HEK293 (cell line): ENCODE data around the gene CCR3.

Source experiments
- CTCF ChIA-PET: fragments of 350-600 bp; formaldehyde crosslinking; extraction: SDS; loops from one replicate; lab custom pipeline; 2021; ENCODE audit warnings: antibody characterized with exemption; lab: Yijun Ruan, JAX
- POLR2A ChIA-PET: fragments of 300-600 bp; formaldehyde crosslinking; extraction: SDS; loops from one replicate; lab custom pipeline; 2020; ENCODE audit warnings: antibody characterized with exemption, inconsistent platforms; lab: Yijun Ruan, JAX
- H3K27ac ChIP-seq: fragments of 200-500 bp; sonication (Bioruptor generic); 2 replicates; pipeline ENCODE4 v1.5.1; 2014; ENCODE audit warnings: low read depth, low read length, control low read depth, inconsistent platforms; ENCODE audit errors: extremely low read depth
- H3K36me3 ChIP-seq, 2 experiments: fragments of 200-500 bp in 1 of 2; sonication (Bioruptor generic) in 1 of 2; 1 replicate in 1 of 2; 2 replicates in 1 of 2; pipeline ENCODE4 v1.5.1; 2014 to 2017; ENCODE audit warnings: inconsistent platforms in 2 of 2, low read length in 2 of 2; ENCODE audit not compliant: control insufficient read depth in 2 of 2, insufficient read depth in 1 of 2
- H3K4me1 ChIP-seq: fragments of 200-500 bp; sonication (Bioruptor generic); 2 replicates; pipeline ENCODE4 v1.5.1; 2014; ENCODE audit warnings: mild to moderate bottlenecking, low read length, inconsistent platforms; ENCODE audit not compliant: control insufficient read depth, insufficient read depth
- H3K4me3 ChIP-seq: 2 replicates; pipeline ENCODE4 v1.5.1; 2011; ENCODE audit warnings: low read depth, mild to moderate bottlenecking, control low read depth, low read length, moderate library complexity
- H3K9me3 ChIP-seq: fragments of 200-500 bp; sonication (Bioruptor generic); 2 replicates; pipeline ENCODE4 v1.5.1; 2014; ENCODE audit warnings: low read depth, low read length, inconsistent platforms; ENCODE audit not compliant: control insufficient read depth, insufficient read depth
- BCL6B ChIP-seq: fragments of 450-650 bp; formaldehyde crosslinking; IDR thresholded peaks from 2 replicates; pipeline ENCODE4 v1.5.1; 2017; ENCODE audit warnings: missing biosample characterization, missing genetic modification characterization
- HOXD13 ChIP-seq: sonication (generic); formaldehyde crosslinking; IDR thresholded peaks from 2 replicates; pipeline ENCODE4 v1.8.0; 2022; ENCODE audit warnings: missing genetic modification reagents, borderline replicate concordance
- KLF8 ChIP-seq: fragments of 450-650 bp; formaldehyde crosslinking; IDR thresholded peaks from 2 replicates; pipeline ENCODE4 v1.5.1; 2016; ENCODE audit warnings: missing biosample characterization, missing genetic modification characterization
- MYNN ChIP-seq: fragments of 450-650 bp; formaldehyde crosslinking; IDR thresholded peaks from 2 replicates; pipeline ENCODE4 v1.5.1; 2016; ENCODE audit warnings: missing biosample characterization, missing genetic modification characterization, borderline replicate concordance
- SCRT1 ChIP-seq: fragments of 450-650 bp; formaldehyde crosslinking; IDR thresholded peaks from 2 replicates; pipeline ENCODE4 v1.5.1; 2016; ENCODE audit warnings: missing biosample characterization, missing genetic modification characterization, borderline replicate concordance
- ZBTB49 ChIP-seq: fragments of 450-650 bp; formaldehyde crosslinking; IDR thresholded peaks from 2 replicates; pipeline ENCODE4 v1.5.1; 2016; ENCODE audit warnings: missing biosample characterization, missing genetic modification characterization, low read depth
- ZFP37 ChIP-seq: fragments of 450-650 bp; formaldehyde crosslinking; IDR thresholded peaks from 2 replicates; pipeline ENCODE4 v1.5.1; 2016; ENCODE audit warnings: missing biosample characterization, missing genetic modification characterization
- ZNF2 ChIP-seq: fragments of 450-650 bp; formaldehyde crosslinking; IDR thresholded peaks from 2 replicates; pipeline ENCODE4 v1.5.1; 2016; ENCODE audit warnings: missing biosample characterization, missing genetic modification characterization
- ZNF292 ChIP-seq: fragments of 450-650 bp; formaldehyde crosslinking; IDR thresholded peaks from 2 replicates; pipeline ENCODE4 v1.5.1; 2016; ENCODE audit warnings: low read depth, missing biosample characterization, missing genetic modification characterization, borderline replicate concordance
- ZNF549 ChIP-seq: fragments of 450-650 bp; IDR thresholded peaks from 2 replicates; pipeline ENCODE4 v1.5.1; 2018; ENCODE audit warnings: missing biosample characterization, missing genetic modification characterization, mild to moderate bottlenecking, inconsistent platforms, moderate library complexity
- ZNF555 ChIP-seq: fragments of 450-650 bp; formaldehyde crosslinking; conservative IDR thresholded peaks from 2 replicates; pipeline ENCODE4 v1.5.1; 2017; ENCODE audit warnings: missing biosample characterization, mild to moderate bottlenecking, missing genetic modification characterization, inconsistent platforms
- ZNF626 ChIP-seq: fragments of 450-650 bp; sonication (Bioruptor Pico); formaldehyde crosslinking; IDR thresholded peaks from 2 replicates; pipeline ENCODE4 v1.5.1; 2018; ENCODE audit warnings: missing biosample characterization, missing genetic modification characterization, inconsistent platforms
- ZNF664 ChIP-seq: fragments of 450-650 bp; formaldehyde crosslinking; IDR thresholded peaks from 2 replicates; pipeline ENCODE4 v1.5.1; 2016; ENCODE audit warnings: missing biosample characterization, missing genetic modification characterization
- ZNF707 ChIP-seq: fragments of 450-650 bp; formaldehyde crosslinking; IDR thresholded peaks from 2 replicates; pipeline ENCODE4 v1.5.1; 2016; ENCODE audit warnings: missing biosample characterization, missing genetic modification characterization
- ZNF792 ChIP-seq: fragments of 450-650 bp; formaldehyde crosslinking; IDR thresholded peaks from 2 replicates; pipeline ENCODE4 v1.5.1; 2016; ENCODE audit warnings: missing biosample characterization, missing genetic modification characterization

CCR3 gene

GRCh38 chr3:46238386-46238785, 3.9 kb upstream of the CCR3 start (continued):
- TF ChIP-seq ZNF549 (no peak), KLF8 (tag by site-specific recombination) (no peak), ZNF664 (no peak), HOXD13 (CRISPR knock-in tag) (no peak), ZNF792 (no peak), ZNF555 (tag by site-specific recombination) (no peak)
- TF ChIP-seq, all 188 proteins: peak for 0

- CTCF ChIA-PET: interaction anchor here (1.0 kb wide), 1 partner anchor 37 kb away, joined by 3 read pairs; no protein-coding TSS in a partner anchor
- Histone ChIP-seq H3K4me1 (no peaks in the 10 kb centered on the region), H3K36me3 (no peaks in the 10 kb centered on the region), H3K27ac (no peak overlapping the region), H3K4me3 (no peak overlapping the region), H3K9me3 (no peaks in the 10 kb centered on the region)
- TF ChIP-seq ZBTB49 (tag by site-specific recombination): no peak
- no peak for TF ChIP-seq ZNF626 (tag by site-specific recombination)
- TF ChIP-seq ZNF2 (tag by site-specific recombination): no peak
- no peak for TF ChIP-seq BCL6B (tag by site-specific recombination)
- no peak for TF ChIP-seq ZFP37 (tag by site-specific recombination)
- no peak for TF ChIP-seq ZNF292 (tag by site-specific recombination)
- TF ChIP-seq MYNN: no peak
- TF ChIP-seq, all 188 proteins: peak for 0
- POLR2A ChIA-PET: no interaction called here
These were observed 2.8 kb upstream of the CCR3 start for GRCh38 chr3:46239301-46239938.

GRCh38 chr3:46239952-46240351, 2.3 kb upstream of the CCR3 start:
- ChIA-PET CTCF (interaction anchor here (1.0 kb wide), 1 partner anchor 37 kb away, joined by 3 read pairs; no protein-coding TSS in a partner anchor), POLR2A (no interaction called here)
- H3K36me3 ChIP-seq: no peaks in the 10 kb centered on the region
- H3K27ac ChIP-seq: no peak overlapping the region
- no peak for TF ChIP-seq SCRT1 (tag by site-specific recombination)
- TF ChIP-seq KLF8 (tag by site-specific recombination): no peak
- no peak for TF ChIP-seq BCL6B (tag by site-specific recombination)
- TF ChIP-seq ZNF707 (tag by site-specific recombination): no peak
- TF ChIP-seq ZNF664: no peak
- TF ChIP-seq, all 188 proteins: peak for 0
- no peaks in the 10 kb centered on the region for H3K9me3 ChIP-seq
- no peak overlapping the region for H3K4me3 ChIP-seq
- no peaks in the 10 kb centered on the region for H3K4me1 ChIP-seq
